Hepatocyte (in vitro differentiated cells): ENCODE measurements around the gene DCPS. TPM values are rescaled to one million over a fixed set of nuclear protein-coding genes. Genes with fewer than 3 reads are reported as not detected.
"Not testable (repeated sequence)": the region's sequence is repeated elsewhere in the genome, so short reads cannot be mapped to it uniquely, and the experiment has no call there.

Source experiments
- DNase-seq: peaks from one replicate; pipeline ENCODE4 v3.0.0-alpha.2; 2016; ENCODE audit warnings: low spot score
- H2AFZ ChIP-seq: fragments of 200-600 bp; sonication (generic); 2 replicates; pipeline ENCODE4 v1.6.0; 2016; ENCODE audit warnings: antibody characterized with exemption, mild to moderate bottlenecking
- H3K27ac ChIP-seq: fragments of 200-600 bp; sonication (generic); 2 replicates; pipeline ENCODE4 v1.5.1; 2016; ENCODE audit warnings: mild to moderate bottlenecking
- H3K27me3 ChIP-seq: fragments of 200-600 bp; sonication (generic); 2 replicates; pipeline ENCODE4 v1.6.1; 2016
- H3K36me3 ChIP-seq: fragments of 200-600 bp; sonication (generic); replicated peaks from 2 replicates; pipeline ENCODE4 v1.5.1; 2016; ENCODE audit warnings: low read depth; ENCODE audit not compliant: insufficient read depth
- H3K4me1 ChIP-seq: fragments of 200-600 bp; sonication (generic); 2 replicates; pipeline ENCODE4 v1.5.1; 2016; ENCODE audit warnings: mild to moderate bottlenecking, moderate library complexity; ENCODE audit not compliant: insufficient read depth
- H3K4me2 ChIP-seq: fragments of 200-600 bp; sonication (generic); 2 replicates; pipeline ENCODE4 v1.6.0; 2016
- H3K4me3 ChIP-seq: fragments of 200-600 bp; sonication (generic); 2 replicates; pipeline ENCODE4 v1.5.1; 2016; ENCODE audit warnings: mild to moderate bottlenecking
- H3K79me2 ChIP-seq: fragments of 200-600 bp; sonication (generic); 2 replicates; pipeline ENCODE4 v1.6.0; 2017; ENCODE audit warnings: mild to moderate bottlenecking
- H3K9me2 ChIP-seq: fragments of 200-600 bp; sonication (generic); replicated peaks from 2 replicates; pipeline ENCODE4 v1.6.0; 2017; ENCODE audit warnings: mild to moderate bottlenecking; ENCODE audit not compliant: insufficient read depth
- H3K9me3 ChIP-seq: fragments of 200-600 bp; sonication (generic); 2 replicates; pipeline ENCODE4 v1.5.1; 2016; ENCODE audit warnings: low read depth, mild to moderate bottlenecking
- H4K20me1 ChIP-seq: fragments of 200-600 bp; sonication (generic); 2 replicates; pipeline ENCODE4 v1.6.0; 2016; ENCODE audit warnings: mild to moderate bottlenecking; ENCODE audit not compliant: insufficient read depth, poor library complexity, severe bottlenecking
- EZH2 ChIP-seq: fragments of 200-600 bp; sonication (generic); IDR thresholded peaks from 2 replicates; pipeline ENCODE4 v1.6.1; 2016; ENCODE audit warnings: antibody characterized with exemption, mild to moderate bottlenecking, borderline replicate concordance
- EZH2phosphoT487 ChIP-seq: fragments of 200-600 bp; sonication (generic); IDR thresholded peaks from one replicate; pipeline ENCODE4 v1.6.1; 2018; ENCODE audit warnings: antibody characterized with exemption, mild to moderate bottlenecking, low read depth, moderate library complexity; ENCODE audit not compliant: unreplicated experiment, severe bottlenecking
- WGBS: methylation state at CpG from one replicate; pipeline ENCODE4 v1.1.6; 2016; ENCODE audit warnings: low lambda C conversion rate; ENCODE audit errors: missing lambda C conversion rate; 5-methylcytosine and 5-hydroxymethylcytosine counted together
- polyA plus RNA-seq: library from polyadenylated mRNA; unstranded; fragments of >200 nt; fragmentation: Nextera tagmentation; extraction: Ambion mirVana; gene quantifications from 2 replicates; pipeline ENCODE4 v1.2.1, GENCODE V29; 2016
- total RNA-seq: library from RNA; depleted of rRNA; stranded (reverse); fragments of >200 nt; gene quantifications from 2 replicates; pipeline ENCODE4 v1.2.3, GENCODE V29; 2014
- TF ChIP-seq, protein P1 (sequence below): fragments of 200-600 bp; sonication (generic); IDR thresholded peaks from 2 replicates; pipeline ENCODE4 v1.5.1; 2016; ENCODE audit warnings: antibody characterized with exemption, mild to moderate bottlenecking; ENCODE audit not compliant: poor library complexity

The DCPS gene
- total and polyA plus RNA-seq, 2 experiments from 2014 or later = 6.5 to 16.8 TPM

DNA sequence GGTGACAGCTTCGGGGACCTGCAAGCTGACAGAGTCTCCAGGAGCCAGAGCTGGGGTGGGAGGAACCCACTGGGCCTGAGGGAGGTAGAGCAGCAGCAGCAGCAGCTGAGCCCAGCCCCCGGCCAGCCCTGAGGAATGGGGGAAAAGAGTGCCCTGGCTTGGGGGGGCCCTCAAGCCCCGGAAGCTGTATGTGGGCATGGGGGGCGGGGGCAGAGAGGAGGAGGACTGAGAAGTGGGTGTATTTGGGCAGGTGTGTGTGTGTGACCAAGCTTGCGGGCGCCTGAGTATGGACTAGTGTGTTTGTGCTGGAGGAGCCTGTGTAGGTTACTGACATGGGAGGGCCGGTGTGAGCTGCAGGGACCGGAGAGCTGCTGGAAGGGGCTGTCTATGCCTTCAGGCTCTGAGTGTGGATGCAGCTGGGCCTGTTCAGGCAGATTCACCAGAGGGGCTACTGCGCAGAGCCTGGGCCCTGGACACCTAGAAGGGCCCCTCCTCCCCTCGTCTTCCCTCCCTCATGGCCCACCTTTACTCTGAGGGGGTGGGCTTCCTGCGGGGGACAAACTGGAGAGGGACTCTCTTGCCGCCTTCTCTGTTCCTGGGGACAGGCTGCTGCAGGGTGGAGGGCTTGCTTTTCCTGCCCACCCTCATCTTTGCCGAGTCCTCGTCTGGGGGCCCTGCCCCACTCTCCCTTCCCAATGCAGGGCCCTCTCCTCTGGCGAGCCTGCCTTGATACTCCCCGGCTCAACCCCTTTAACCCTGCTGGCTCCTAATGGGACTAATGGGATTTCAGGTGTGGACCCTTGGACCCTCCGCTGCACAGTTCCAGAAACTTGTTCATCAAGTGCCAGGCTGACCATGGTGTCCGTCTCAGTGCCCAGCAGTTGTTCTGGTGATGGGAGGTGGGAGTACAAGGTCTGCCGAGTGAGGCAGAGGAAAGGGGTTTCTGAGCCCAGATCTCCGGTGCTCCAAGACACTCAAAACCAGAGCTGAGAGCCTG, 79.8 kb downstream of the DCPS start:
- H3K27me3 ChIP-seq = no peaks in the 10 kb centered on the region
- no peaks in the 10 kb centered on the region for H3K9me2 ChIP-seq
- no peak overlapping the region for H3K4me3 ChIP-seq
- H3K4me1 ChIP-seq = no peaks in the 10 kb centered on the region
- TF ChIP-seq, protein P1, sequence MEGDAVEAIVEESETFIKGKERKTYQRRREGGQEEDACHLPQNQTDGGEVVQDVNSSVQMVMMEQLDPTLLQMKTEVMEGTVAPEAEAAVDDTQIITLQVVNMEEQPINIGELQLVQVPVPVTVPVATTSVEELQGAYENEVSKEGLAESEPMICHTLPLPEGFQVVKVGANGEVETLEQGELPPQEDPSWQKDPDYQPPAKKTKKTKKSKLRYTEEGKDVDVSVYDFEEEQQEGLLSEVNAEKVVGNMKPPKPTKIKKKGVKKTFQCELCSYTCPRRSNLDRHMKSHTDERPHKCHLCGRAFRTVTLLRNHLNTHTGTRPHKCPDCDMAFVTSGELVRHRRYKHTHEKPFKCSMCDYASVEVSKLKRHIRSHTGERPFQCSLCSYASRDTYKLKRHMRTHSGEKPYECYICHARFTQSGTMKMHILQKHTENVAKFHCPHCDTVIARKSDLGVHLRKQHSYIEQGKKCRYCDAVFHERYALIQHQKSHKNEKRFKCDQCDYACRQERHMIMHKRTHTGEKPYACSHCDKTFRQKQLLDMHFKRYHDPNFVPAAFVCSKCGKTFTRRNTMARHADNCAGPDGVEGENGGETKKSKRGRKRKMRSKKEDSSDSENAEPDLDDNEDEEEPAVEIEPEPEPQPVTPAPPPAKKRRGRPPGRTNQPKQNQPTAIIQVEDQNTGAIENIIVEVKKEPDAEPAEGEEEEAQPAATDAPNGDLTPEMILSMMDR = no peak
- TF ChIP-seq EZH2 = no peak
- TF ChIP-seq EZH2phosphoT487 = no peak
- H3K4me2 ChIP-seq = no peak overlapping the region
- no peak overlapping the region for H2AFZ ChIP-seq
- DNase-seq = no peak
- 87% methylated on average over 20 of the region's 20 CpGs for WGBS
- no peak overlapping the region for H3K27ac ChIP-seq
- H3K9me3 ChIP-seq = no peaks in the 10 kb centered on the region
- no peaks in the 10 kb centered on the region for H4K20me1 ChIP-seq
- peaks cover 10% of the 10 kb centered on the region for H3K79me2 ChIP-seq
- no peaks in the 10 kb centered on the region for H3K36me3 ChIP-seq

DNA sequence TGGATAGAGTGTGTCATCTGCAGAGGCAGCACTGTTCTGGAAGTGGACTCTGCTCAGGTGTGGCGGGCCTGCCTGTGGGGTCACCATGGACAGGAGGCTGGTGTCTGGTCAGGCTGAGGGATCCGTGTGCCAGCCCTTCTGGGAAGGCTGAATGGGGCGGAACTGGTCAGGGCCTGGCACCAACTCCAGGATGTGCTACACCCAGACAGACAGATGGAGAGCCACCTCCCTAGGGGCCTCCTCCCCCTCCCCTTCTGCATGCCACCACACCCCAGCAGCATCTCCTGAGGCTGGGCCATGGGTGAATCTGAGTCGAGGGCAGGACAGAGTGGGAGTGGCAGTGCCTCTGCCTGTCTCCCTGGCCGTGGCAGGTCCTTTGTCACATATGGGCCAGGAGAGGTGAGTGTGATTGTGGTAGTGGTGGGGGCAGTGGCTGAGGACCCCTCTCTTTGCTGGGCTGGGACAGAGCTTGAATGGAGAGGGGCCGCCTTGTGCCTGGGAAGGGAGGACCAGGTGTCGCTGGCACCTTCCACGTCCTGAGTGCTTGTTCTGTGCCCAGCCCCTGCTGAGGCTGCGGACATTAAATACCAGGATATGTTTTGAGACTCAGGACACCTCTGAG, 80.7 kb downstream of the DCPS start:
- no peak overlapping the region for H3K27ac ChIP-seq
- H3K4me3 ChIP-seq = no peak overlapping the region
- H4K20me1 ChIP-seq = no peaks in the 10 kb centered on the region
- peaks cover 6% of the 10 kb centered on the region for H3K79me2 ChIP-seq
- no peaks in the 10 kb centered on the region for H3K9me2 ChIP-seq
- H2AFZ ChIP-seq = no peak overlapping the region
- no peaks in the 10 kb centered on the region for H3K9me3 ChIP-seq
- whole genome bisulfite sequencing = 93% methylated on average over 7 of the region's 9 CpGs
- no peaks in the 10 kb centered on the region for H3K4me1 ChIP-seq
- no peaks in the 10 kb centered on the region for H3K36me3 ChIP-seq
- DNase-seq = no peak
- no peak overlapping the region for H3K4me2 ChIP-seq
- no peak for TF ChIP-seq EZH2phosphoT487
- H3K27me3 ChIP-seq = no peaks in the 10 kb centered on the region

DNA sequence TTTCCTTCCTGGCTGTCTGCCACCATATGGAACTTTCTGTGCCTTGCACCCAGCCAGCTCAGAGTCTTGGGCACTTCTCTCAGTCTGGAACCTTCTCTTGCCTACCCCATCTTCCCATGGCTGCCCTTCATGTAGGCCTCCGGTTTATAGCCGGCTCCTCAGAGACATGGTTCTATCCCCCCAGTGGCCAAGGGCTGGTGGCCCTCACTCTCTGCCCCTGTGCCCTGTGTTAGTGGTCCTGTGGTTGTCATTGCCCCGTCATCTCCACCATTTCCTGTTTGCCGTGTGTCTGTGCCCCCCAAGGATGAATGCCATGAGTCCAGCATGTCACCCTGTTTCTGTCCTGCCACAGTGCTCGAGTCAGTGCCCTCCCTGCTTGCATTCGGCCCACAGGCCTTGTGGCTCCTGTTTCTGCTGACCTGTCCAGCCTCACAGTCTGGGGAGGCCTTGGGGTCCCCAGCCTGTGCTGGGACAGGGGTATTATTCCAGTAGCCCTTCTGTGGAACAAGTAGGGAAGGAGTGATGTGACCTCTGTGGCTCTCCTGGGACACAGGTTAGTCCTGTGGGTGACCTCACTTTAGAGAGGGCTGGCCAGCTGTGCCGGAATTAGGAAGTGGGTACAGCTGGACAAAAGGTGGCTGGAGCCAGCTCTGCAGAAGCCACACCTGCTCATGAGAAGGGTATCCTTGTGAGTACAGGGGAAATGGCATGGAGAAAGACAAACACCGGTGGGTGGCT, 82.3 kb downstream of the DCPS start:
- peaks cover 5% of the 10 kb centered on the region for H3K79me2 ChIP-seq
- H3K9me3 ChIP-seq = no peaks in the 10 kb centered on the region
- H3K4me3 ChIP-seq = no peak overlapping the region
- H2AFZ ChIP-seq = no peak overlapping the region
- no peaks in the 10 kb centered on the region for H3K9me2 ChIP-seq
- no peak overlapping the region for H3K27ac ChIP-seq
- no peak overlapping the region for H3K4me2 ChIP-seq
- 96% methylated on average over 8 of the region's 8 CpGs for WGBS
- no peaks in the 10 kb centered on the region for H3K4me1 ChIP-seq
- no peak for TF ChIP-seq EZH2
- H3K36me3 ChIP-seq = no peaks in the 10 kb centered on the region
- no peak for DNase-seq
- no peaks in the 10 kb centered on the region for H4K20me1 ChIP-seq
- H3K27me3 ChIP-seq = no peaks in the 10 kb centered on the region

DNA sequence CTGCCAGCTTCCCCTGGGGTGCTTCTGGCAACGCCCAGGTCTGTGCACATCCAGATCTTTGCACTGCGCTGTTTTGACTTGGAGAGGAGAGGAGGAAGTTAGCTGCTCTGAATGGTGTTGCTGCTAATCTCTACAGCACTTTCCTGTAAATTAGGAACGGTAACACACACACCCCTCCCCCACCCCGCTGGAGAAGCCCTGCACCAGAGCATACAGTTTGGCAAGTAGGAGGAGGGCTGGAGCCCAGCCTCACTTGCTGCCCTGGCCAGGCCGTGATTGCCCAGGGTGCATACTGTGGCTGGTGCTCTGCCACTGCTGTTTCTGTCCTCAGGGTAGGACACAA, 82.8 kb downstream of the DCPS start:
- WGBS = 65% methylated on average over 5 of the region's 5 CpGs
- not testable (repeated sequence) for H2AFZ ChIP-seq, H3K36me3 ChIP-seq, H4K20me1 ChIP-seq, DNase-seq, H3K4me1 ChIP-seq, H3K9me2 ChIP-seq, H3K4me3 ChIP-seq, H3K79me2 ChIP-seq, H3K27me3 ChIP-seq, H3K27ac ChIP-seq, H3K9me3 ChIP-seq, H3K4me2 ChIP-seq
